ENCODE results near the gene ZBTB16.

DNA sequence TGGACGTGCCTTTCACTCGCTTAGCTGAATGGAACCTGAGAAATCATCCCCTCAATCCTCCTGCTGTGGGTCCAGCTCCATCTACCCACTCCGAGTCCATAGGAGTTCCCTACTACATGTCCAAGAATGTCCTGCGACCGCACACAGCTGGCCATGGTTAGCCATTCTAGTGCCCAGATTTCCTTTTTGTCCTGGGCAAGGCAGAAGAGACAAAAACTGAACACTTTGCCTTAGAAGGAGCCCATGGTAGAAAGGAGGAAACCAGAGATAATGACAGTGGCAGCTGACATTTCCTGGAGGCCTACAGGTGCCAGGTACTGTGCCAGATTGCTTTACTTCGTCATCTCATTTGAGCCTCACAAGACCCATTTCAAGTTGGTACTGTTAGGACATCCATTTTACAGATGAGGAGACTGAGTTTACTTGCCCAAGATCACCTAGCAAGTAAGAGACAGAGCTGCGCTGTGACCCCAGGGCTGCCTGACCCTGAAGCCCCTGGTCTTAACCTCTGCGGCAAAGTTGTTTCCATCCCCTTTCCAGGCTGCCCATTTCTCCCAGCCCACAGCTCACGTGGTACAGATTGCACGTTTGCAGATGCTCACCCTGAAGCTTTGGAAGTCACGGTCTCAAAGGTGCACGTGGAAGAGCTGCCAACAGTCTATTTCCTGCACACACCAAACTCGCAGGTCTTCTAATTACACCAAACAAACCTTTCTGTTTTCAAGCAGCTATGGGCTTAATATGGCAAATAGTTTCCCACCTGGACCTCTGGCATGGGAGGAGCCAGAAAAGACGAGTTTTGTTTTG lies 112.7 kb downstream of the ZBTB16 start:
- TF ChIP-seq, protein P1, sequence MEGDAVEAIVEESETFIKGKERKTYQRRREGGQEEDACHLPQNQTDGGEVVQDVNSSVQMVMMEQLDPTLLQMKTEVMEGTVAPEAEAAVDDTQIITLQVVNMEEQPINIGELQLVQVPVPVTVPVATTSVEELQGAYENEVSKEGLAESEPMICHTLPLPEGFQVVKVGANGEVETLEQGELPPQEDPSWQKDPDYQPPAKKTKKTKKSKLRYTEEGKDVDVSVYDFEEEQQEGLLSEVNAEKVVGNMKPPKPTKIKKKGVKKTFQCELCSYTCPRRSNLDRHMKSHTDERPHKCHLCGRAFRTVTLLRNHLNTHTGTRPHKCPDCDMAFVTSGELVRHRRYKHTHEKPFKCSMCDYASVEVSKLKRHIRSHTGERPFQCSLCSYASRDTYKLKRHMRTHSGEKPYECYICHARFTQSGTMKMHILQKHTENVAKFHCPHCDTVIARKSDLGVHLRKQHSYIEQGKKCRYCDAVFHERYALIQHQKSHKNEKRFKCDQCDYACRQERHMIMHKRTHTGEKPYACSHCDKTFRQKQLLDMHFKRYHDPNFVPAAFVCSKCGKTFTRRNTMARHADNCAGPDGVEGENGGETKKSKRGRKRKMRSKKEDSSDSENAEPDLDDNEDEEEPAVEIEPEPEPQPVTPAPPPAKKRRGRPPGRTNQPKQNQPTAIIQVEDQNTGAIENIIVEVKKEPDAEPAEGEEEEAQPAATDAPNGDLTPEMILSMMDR (IDR thresholded peaks at IDR 0.05), result no peak
- TF ChIP-seq POLR2A (IDR thresholded peaks at IDR 0.05), result no peak
- TF ChIP-seq EP300 (IDR thresholded peaks at IDR 0.05), result no peak

All from ovary (tissue), 3 donors.